Measurements from ENCODE around the gene MS4A13.

Gene MS4A13

DNA sequence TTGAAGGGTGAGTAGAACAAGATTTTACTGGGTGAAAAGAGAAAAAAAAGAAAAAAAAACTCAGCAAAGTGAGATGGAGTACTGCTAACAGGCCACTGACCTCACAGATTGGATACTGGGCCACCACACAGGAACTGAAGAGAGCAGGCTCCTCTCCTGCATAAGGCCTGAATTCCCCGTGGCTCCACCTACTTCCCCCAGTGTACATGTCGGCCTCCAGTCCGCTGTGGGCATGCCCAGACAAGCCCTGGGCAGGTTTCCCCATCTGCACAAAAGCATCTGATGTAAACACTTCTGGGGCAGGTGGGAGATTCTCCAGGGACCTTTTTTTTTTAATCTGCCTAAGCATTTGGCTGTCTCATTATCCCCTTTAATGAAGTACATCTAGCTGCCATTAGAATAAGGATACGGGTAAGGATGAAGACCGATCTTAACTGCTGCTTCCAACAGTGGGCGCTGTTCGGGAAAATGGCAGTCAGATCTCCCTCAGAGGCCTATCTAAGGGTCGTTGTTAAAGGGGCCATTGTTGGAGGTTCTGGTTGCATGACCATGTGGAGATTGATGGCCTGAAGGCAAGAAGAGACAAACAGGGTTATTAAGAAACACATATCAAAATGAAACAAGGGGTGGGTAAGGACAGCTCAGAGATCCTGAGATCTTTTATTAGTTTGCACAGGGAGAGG lies 48.5 kb downstream of the MS4A13 start:
- Mint-ChIP-seq H3K4me1 (no peaks in the 10 kb centered on the region), H3K9me3 (peaks cover 41% of the 10 kb centered on the region), H3K27ac (no peak overlapping the region), H3K4me3 (no peak overlapping the region), H3K36me3 (ENCODE audit: low read depth) (no peaks in the 10 kb centered on the region), H3K27me3 (ENCODE audit: low read depth, poor library complexity) (no peaks in the 10 kb centered on the region)
- DNase-seq = no peak
- TF ChIP-seq, protein P1, sequence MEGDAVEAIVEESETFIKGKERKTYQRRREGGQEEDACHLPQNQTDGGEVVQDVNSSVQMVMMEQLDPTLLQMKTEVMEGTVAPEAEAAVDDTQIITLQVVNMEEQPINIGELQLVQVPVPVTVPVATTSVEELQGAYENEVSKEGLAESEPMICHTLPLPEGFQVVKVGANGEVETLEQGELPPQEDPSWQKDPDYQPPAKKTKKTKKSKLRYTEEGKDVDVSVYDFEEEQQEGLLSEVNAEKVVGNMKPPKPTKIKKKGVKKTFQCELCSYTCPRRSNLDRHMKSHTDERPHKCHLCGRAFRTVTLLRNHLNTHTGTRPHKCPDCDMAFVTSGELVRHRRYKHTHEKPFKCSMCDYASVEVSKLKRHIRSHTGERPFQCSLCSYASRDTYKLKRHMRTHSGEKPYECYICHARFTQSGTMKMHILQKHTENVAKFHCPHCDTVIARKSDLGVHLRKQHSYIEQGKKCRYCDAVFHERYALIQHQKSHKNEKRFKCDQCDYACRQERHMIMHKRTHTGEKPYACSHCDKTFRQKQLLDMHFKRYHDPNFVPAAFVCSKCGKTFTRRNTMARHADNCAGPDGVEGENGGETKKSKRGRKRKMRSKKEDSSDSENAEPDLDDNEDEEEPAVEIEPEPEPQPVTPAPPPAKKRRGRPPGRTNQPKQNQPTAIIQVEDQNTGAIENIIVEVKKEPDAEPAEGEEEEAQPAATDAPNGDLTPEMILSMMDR (IDR thresholded peaks at IDR 0.05) = no peak

DNA sequence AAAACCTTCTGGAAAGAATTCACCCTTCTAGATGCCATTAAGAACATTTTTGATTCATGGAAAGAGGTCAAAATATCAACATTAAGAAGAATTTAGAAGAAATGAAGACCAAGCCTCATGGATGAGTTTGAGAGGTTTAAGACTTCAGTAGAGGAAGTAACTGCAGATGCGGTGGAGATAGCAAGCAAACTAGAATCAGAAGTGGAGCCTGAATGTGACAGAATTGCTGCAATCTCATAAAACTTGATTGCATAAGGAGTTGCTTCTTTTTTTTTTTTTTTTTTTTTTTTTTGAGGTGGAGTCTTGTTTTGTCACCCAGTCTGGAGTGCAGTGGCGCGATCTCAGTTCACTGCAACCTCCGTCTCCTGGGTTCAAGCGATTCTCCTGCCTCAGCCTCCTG lies 51.6 kb downstream of the MS4A13 start:
- Mint-ChIP-seq H3K27ac (no peak overlapping the region), H3K27me3 (ENCODE audit: low read depth, poor library complexity) (no peaks in the 10 kb centered on the region), H3K4me1 (no peaks in the 10 kb centered on the region), H3K36me3 (ENCODE audit: low read depth) (no peaks in the 10 kb centered on the region), H3K4me3 (no peak overlapping the region), H3K9me3 (peaks cover 28% of the 10 kb centered on the region)
- TF ChIP-seq, protein P1 (IDR thresholded peaks at IDR 0.05) = no peak
- no peak for DNase-seq

DNA sequence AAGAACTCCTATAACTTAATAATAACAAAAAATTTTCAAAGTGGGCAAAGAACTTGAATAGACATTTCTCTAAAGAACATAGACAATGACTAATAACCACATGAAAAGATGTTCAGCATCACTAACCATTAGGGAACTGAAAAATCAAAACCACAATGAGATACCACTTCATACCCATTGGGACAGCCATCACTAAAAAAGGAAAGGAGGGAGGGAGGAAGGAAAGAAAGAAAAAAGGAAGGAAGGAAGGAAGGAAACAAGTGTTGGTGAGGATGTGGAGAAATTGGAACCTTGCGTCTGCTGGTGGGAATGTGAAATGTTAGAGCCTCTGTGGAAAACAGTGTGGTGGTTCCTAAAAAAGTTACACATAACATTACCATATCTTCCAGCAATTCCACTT lies 55.8 kb downstream of the MS4A13 start:
- no peaks in the 10 kb centered on the region for H3K4me1 Mint-ChIP-seq
- TF ChIP-seq, protein P1 (IDR thresholded peaks at IDR 0.05) = no peak
- H3K4me3 Mint-ChIP-seq = no peak overlapping the region
- no peak for DNase-seq
- peaks cover 3% of the 10 kb centered on the region for H3K27me3 Mint-ChIP-seq (ENCODE audit: low read depth, poor library complexity)
- no peaks in the 10 kb centered on the region for H3K36me3 Mint-ChIP-seq (ENCODE audit: low read depth)
- no peak overlapping the region for H3K27ac Mint-ChIP-seq
- no peaks in the 10 kb centered on the region for H3K9me3 Mint-ChIP-seq

DNA sequence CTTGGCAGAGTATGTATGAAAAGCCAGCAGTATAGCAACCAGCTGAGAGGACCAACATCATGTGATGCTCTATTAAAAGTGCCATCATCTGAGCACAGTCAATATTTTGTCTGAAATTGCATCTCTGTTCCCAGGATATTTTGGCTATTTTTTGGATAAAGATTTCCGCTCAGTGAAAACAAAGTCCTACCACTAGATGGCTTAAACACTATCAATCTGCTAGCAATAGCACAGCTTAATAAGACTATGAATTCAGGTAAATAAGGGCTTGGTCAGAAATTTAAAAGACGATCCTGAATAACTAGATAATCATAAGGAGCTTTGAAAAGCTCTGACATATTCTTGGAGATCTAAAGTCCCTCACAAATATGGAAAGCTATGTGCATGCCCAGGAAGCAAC lies 74.4 kb downstream of the MS4A13 start:
- no peaks in the 10 kb centered on the region for H3K36me3 Mint-ChIP-seq (ENCODE audit: low read depth)
- H3K9me3 Mint-ChIP-seq = peaks cover 3% of the 10 kb centered on the region
- H3K4me1 Mint-ChIP-seq = no peaks in the 10 kb centered on the region
- peaks cover 1% of the 10 kb centered on the region for H3K27me3 Mint-ChIP-seq (ENCODE audit: low read depth, poor library complexity)
- TF ChIP-seq, protein P1 (IDR thresholded peaks at IDR 0.05) = peak; percentile 29
- no peak overlapping the region for H3K27ac Mint-ChIP-seq
- no peak for DNase-seq
- H3K4me3 Mint-ChIP-seq = no peak overlapping the region

All from nephron progenitor cell (in vitro differentiated cells).